GM10248 (cell line): ENCODE measurements around the gene FMN1.

Experiments
- CTCF ChIA-PET: fragments of 300-600 bp; sonication (Branson Sonifier 250); formaldehyde crosslinking; extraction: SDS; loops from one replicate; lab custom pipeline; 2021; ENCODE audit warnings: antibody characterized with exemption; lab: Yijun Ruan, JAX
- POLR2A ChIA-PET: fragments of 350-650 bp; sonication (Branson Sonifier 250); formaldehyde crosslinking; extraction: SDS; loops from one replicate; lab custom pipeline; 2020; ENCODE audit warnings: antibody characterized with exemption; lab: Yijun Ruan, JAX
- DNase-seq: peaks from one replicate; pipeline ENCODE4 v3.0.0; 2012; ENCODE audit errors: extremely low spot score
- CTCF ChIP-seq: IDR thresholded peaks from 2 replicates; pipeline ENCODE4 v1.5.1; 2012; ENCODE audit warnings: mild to moderate bottlenecking, low read depth; ENCODE audit errors: extremely low read depth, missing control alignments, control extremely low read depth

Gene FMN1

GRCh38 chr15:32935139-32935538 is 259.4 kb downstream of the FMN1 start:
- ChIA-PET CTCF (interaction anchor here (1.6 kb wide), 2 partner anchors 26 to 284 kb away, joined by 4 read pairs; no protein-coding TSS in a partner anchor), POLR2A (no interaction called here)
- no peak for TF ChIP-seq CTCF
- DNase-seq: no peak

GRCh38 chr15:32933236-32933635 is 261.3 kb downstream of the FMN1 start:
- TF ChIP-seq CTCF: no peak
- POLR2A ChIA-PET: no interaction called here
- CTCF ChIA-PET: interaction anchor here (1.4 kb wide), 1 partner anchor 89 kb away, joined by 4 read pairs; no protein-coding TSS in a partner anchor
- DNase-seq: no peak

GRCh38 chr15:32928876-32929275 is 265.6 kb downstream of the FMN1 start:
- DNase-seq: no peak
- ChIA-PET CTCF (interaction anchor here (1.3 kb wide), 1 partner anchor 10 kb away, joined by 3 read pairs; no protein-coding TSS in a partner anchor), POLR2A (no interaction called here)
- no peak for TF ChIP-seq CTCF

- DNase-seq: no peak
- ChIA-PET POLR2A (no interaction called here), CTCF (interaction anchor here (1.1 to 2.5 kb wide), 2 partner anchors 9 to 87 kb away, joined by 3 to 14 read pairs; no protein-coding TSS in a partner anchor)
- TF ChIP-seq CTCF: no peak
Observed at GRCh38 chr15:32927124-32927523, 267.4 kb downstream of the FMN1 start.

GRCh38 chr15:32923176-32923575 is 271.3 kb downstream of the FMN1 start:
- POLR2A ChIA-PET: no interaction called here
- no peak for DNase-seq
- TF ChIP-seq CTCF: no peak
- CTCF ChIA-PET: interaction anchor here (1.2 to 1.3 kb wide), 2 partner anchors 13 to 14 kb away, joined by 4 to 6 read pairs; no protein-coding TSS in a partner anchor

GRCh38 chr15:32922541-32922940 is 272.0 kb downstream of the FMN1 start:
- ChIA-PET POLR2A (no interaction called here), CTCF (interaction anchor here (1.2 to 1.3 kb wide), 2 partner anchors 13 to 14 kb away, joined by 4 to 6 read pairs; no protein-coding TSS in a partner anchor)
- no peak for DNase-seq
- no peak for TF ChIP-seq CTCF
